Muscle of leg (tissue), 11 donors: ENCODE results near the gene TEX29. TPM values are rescaled to one million over a fixed set of nuclear protein-coding genes. Genes with fewer than 3 reads are reported as not detected.

Experiments
- DNase-seq: peaks from one replicate; pipeline ENCODE4 v3.0.0; 2013
- H3K27ac ChIP-seq: one replicate; pipeline ENCODE4 v1.5.1; 2013; ENCODE audit warnings: mild to moderate bottlenecking, low read length, control low read depth
- H3K27me3 ChIP-seq: one replicate; pipeline ENCODE4 v1.6.1; 2013; ENCODE audit warnings: low read length; ENCODE audit not compliant: control insufficient read depth, insufficient read depth
- H3K36me3 ChIP-seq: one replicate; pipeline ENCODE4 v1.6.1; 2013; ENCODE audit warnings: low read length; ENCODE audit not compliant: control insufficient read depth, insufficient read depth
- H3K4me1 ChIP-seq: one replicate; pipeline ENCODE4 v1.6.1; 2013; ENCODE audit warnings: low read length; ENCODE audit not compliant: control insufficient read depth, insufficient read depth
- H3K4me3 ChIP-seq: one replicate; pipeline ENCODE4 v1.5.1; 2013; ENCODE audit warnings: low read length, control low read depth
- H3K9me3 ChIP-seq: replicated peaks from 2 replicates; pipeline ENCODE4 v1.6.1; 2013; ENCODE audit warnings: low read depth, low read length; ENCODE audit not compliant: control insufficient read depth
- WGBS: methylation state at CpG from one replicate; pipeline ENCODE4 v1.1.5; 2013; ENCODE audit warnings: missing lambda C conversion rate; ENCODE audit not compliant: insufficient coverage; 5-methylcytosine and 5-hydroxymethylcytosine counted together
- polyA plus RNA-seq, 8 donors: library from polyadenylated mRNA; unstranded; fragments of 120-200 nt; gene quantifications; one replicate each; pipeline versions ENCODE4 v1.2.1 to v1.2.3, GENCODE V29; 2013; ENCODE audit warnings: inconsistent platforms in 1 of 8, low replicate concordance in 1 of 8; ENCODE audit not compliant: insufficient read length in 8 of 8, insufficient read depth in 1 of 8
- total RNA-seq: library from RNA; stranded (reverse); fragments of 120-200 nt; gene quantifications from one replicate; pipeline ENCODE4 v1.2.4, GENCODE V29; 2013

The TEX29 gene
- total and polyA plus RNA-seq, 9 donors, result 0.15 to 0.67 (median 0.36) TPM

GRCh38 chr13:111319521-111319920 is 921 bp upstream of the TEX29 start:
- no peaks in the 10 kb centered on the region for H3K4me1 ChIP-seq
- WGBS, result 89% methylated on average over 8 of the region's 12 CpGs

GRCh38 chr13:111322001-111322915 is 1.8 kb downstream of the TEX29 start:
- Histone ChIP-seq H3K4me3 (no peak overlapping the region), H3K36me3 (peaks cover under 1% of the 10 kb centered on the region), H3K9me3 (no peaks in the 10 kb centered on the region), H3K27ac (no peak overlapping the region), H3K27me3 (no peaks in the 10 kb centered on the region), H3K4me1 (no peaks in the 10 kb centered on the region)
- DNase-seq, result no peak
- WGBS, result 82% methylated on average over 16 of the region's 19 CpGs

More at GRCh38 chr13:111319521-111319920, 921 bp upstream of the TEX29 start:
- Histone ChIP-seq H3K27ac (no peak overlapping the region), H3K4me3 (no peak overlapping the region), H3K36me3 (peaks cover 8% of the 10 kb centered on the region), H3K27me3 (no peaks in the 10 kb centered on the region), H3K9me3 (no peaks in the 10 kb centered on the region)
- no peak for DNase-seq

GRCh38 chr13:111322916-111323331 is 2.5 kb downstream of the TEX29 start:
- Histone ChIP-seq H3K27ac (no peak overlapping the region), H3K27me3 (no peaks in the 10 kb centered on the region), H3K9me3 (no peaks in the 10 kb centered on the region), H3K36me3 (no peaks in the 10 kb centered on the region), H3K4me3 (no peak overlapping the region), H3K4me1 (no peaks in the 10 kb centered on the region)
- no peak for DNase-seq
- WGBS, result 83% methylated on average over 2 of the region's 7 CpGs

GRCh38 chr13:111323549-111323948 is 3.1 kb downstream of the TEX29 start:
- no peaks in the 10 kb centered on the region for H3K36me3 ChIP-seq
- WGBS, result 82% methylated on average over 12 of the region's 14 CpGs

GRCh38 chr13:111323950-111324651 is 3.7 kb downstream of the TEX29 start:
- no peak for DNase-seq
- no peak overlapping the region for H3K27ac ChIP-seq
- 63% methylated on average over 13 of the region's 17 CpGs for WGBS
- no peaks in the 10 kb centered on the region for H3K4me1 ChIP-seq
- no peaks in the 10 kb centered on the region for H3K36me3 ChIP-seq
- no peaks in the 10 kb centered on the region for H3K9me3 ChIP-seq
- H3K4me3 ChIP-seq, result no peak overlapping the region
- H3K27me3 ChIP-seq, result no peaks in the 10 kb centered on the region

More at GRCh38 chr13:111323549-111323948, 3.1 kb downstream of the TEX29 start:
- H3K4me3 ChIP-seq, result no peak overlapping the region
- H3K27ac ChIP-seq, result no peak overlapping the region
- no peaks in the 10 kb centered on the region for H3K4me1 ChIP-seq
- no peaks in the 10 kb centered on the region for H3K9me3 ChIP-seq
- no peaks in the 10 kb centered on the region for H3K27me3 ChIP-seq
- no peak for DNase-seq

GRCh38 chr13:111324736-111325135 is 4.3 kb downstream of the TEX29 start:
- Histone ChIP-seq H3K9me3 (no peaks in the 10 kb centered on the region), H3K36me3 (no peaks in the 10 kb centered on the region), H3K4me1 (no peaks in the 10 kb centered on the region), H3K27ac (no peak overlapping the region), H3K4me3 (no peak overlapping the region), H3K27me3 (no peaks in the 10 kb centered on the region)
- no peak for DNase-seq
- 86% methylated on average over 14 of the region's 14 CpGs for WGBS

GRCh38 chr13:111325146-111325890 is 4.9 kb downstream of the TEX29 start:
- Histone ChIP-seq H3K9me3 (no peaks in the 10 kb centered on the region), H3K27me3 (no peaks in the 10 kb centered on the region), H3K4me1 (no peaks in the 10 kb centered on the region), H3K4me3 (no peak overlapping the region), H3K36me3 (no peaks in the 10 kb centered on the region), H3K27ac (no peak overlapping the region)
- 77% methylated on average over 24 of the region's 28 CpGs for WGBS
- DNase-seq, result no peak

- no peak overlapping the region for H3K27ac ChIP-seq
- no peaks in the 10 kb centered on the region for H3K9me3 ChIP-seq
- no peaks in the 10 kb centered on the region for H3K27me3 ChIP-seq
- H3K36me3 ChIP-seq, result no peaks in the 10 kb centered on the region
- DNase-seq, result no peak
- H3K4me1 ChIP-seq, result no peaks in the 10 kb centered on the region
- 88% methylated on average over 27 of the region's 37 CpGs for WGBS
- no peak overlapping the region for H3K4me3 ChIP-seq
Measured at GRCh38 chr13:111325941-111326620, 5.6 kb downstream of the TEX29 start.

- Histone ChIP-seq H3K9me3 (no peaks in the 10 kb centered on the region), H3K27me3 (no peaks in the 10 kb centered on the region), H3K4me1 (no peaks in the 10 kb centered on the region), H3K27ac (no peak overlapping the region), H3K4me3 (no peak overlapping the region), H3K36me3 (no peaks in the 10 kb centered on the region)
- WGBS, result 80% methylated on average over 14 of the region's 15 CpGs
- no peak for DNase-seq
Measured at GRCh38 chr13:111326621-111326965, 6.2 kb downstream of the TEX29 start.
